Stomach smooth muscle (tissue), 2 donors: Measurements from ENCODE around the gene CBLB.
"Not testable (repeated sequence)": the region's sequence is repeated elsewhere in the genome, so short reads cannot be mapped to it uniquely, and the experiment has no call there.

Experiments
- H3K27ac ChIP-seq: one replicate; pipeline ENCODE4 v1.7.0; 2013; ENCODE audit warnings: mild to moderate bottlenecking, low read length, inconsistent platforms
- H3K27me3 ChIP-seq, 2 donors: one replicate each; pipeline ENCODE4 v1.7.0; 2013; ENCODE audit warnings: low read length in 2 of 2; ENCODE audit not compliant: insufficient read depth in 2 of 2, control insufficient read depth in 1 of 2
- H3K36me3 ChIP-seq, 2 donors: one replicate each; pipeline ENCODE4 v1.7.0; 2013; ENCODE audit warnings: low read length in 2 of 2; ENCODE audit not compliant: control insufficient read depth in 2 of 2, insufficient read depth in 2 of 2
- H3K4me1 ChIP-seq: one replicate; pipeline ENCODE4 v1.7.0; 2013; ENCODE audit warnings: low read length; ENCODE audit not compliant: control insufficient read depth, insufficient read depth
- H3K4me3 ChIP-seq, 2 donors: one replicate each; pipeline ENCODE4 v1.7.0; 2013; ENCODE audit warnings: low read length in 2 of 2
- H3K9ac ChIP-seq, 2 donors: one replicate each; pipeline ENCODE4 v1.7.0; 2013; ENCODE audit warnings: low read length in 2 of 2, mild to moderate bottlenecking in 1 of 2
- H3K9me3 ChIP-seq, 2 donors: one replicate each; pipeline ENCODE4 v1.7.0; 2013; ENCODE audit warnings: low read length in 2 of 2; ENCODE audit not compliant: control insufficient read depth in 2 of 2
- donor health status: healthy.
- donor health status: Pancreatic carcinoma.

Gene CBLB

GRCh38 chr3:105729667-105730066 lies 139.1 kb downstream of the CBLB start:
- Histone ChIP-seq H3K9me3 (no peaks in the 10 kb centered on the region), H3K27ac (no peak overlapping the region), H3K9ac (no peak overlapping the region), H3K27me3 (no peaks in the 10 kb centered on the region), H3K4me3 (no peak overlapping the region), H3K4me1 (no peaks in the 10 kb centered on the region), H3K36me3 (no peaks in the 10 kb centered on the region)

GRCh38 chr3:105728771-105729312 lies 140.0 kb downstream of the CBLB start:
- no peak overlapping the region for H3K27ac ChIP-seq
- H3K36me3 ChIP-seq, result no peaks in the 10 kb centered on the region

GRCh38 chr3:105727036-105727435 lies 141.8 kb downstream of the CBLB start:
- H3K27me3 ChIP-seq, H3K4me1 ChIP-seq, H3K4me3 ChIP-seq, H3K36me3 ChIP-seq, H3K27ac ChIP-seq, H3K9me3 ChIP-seq, H3K9ac ChIP-seq: not testable (repeated sequence)

More at GRCh38 chr3:105728771-105729312, 140.0 kb downstream of the CBLB start:
- Histone ChIP-seq H3K9me3 (no peaks in the 10 kb centered on the region), H3K9ac (no peak overlapping the region), H3K4me3 (no peak overlapping the region), H3K27me3 (no peaks in the 10 kb centered on the region), H3K4me1 (no peaks in the 10 kb centered on the region)

GRCh38 chr3:105722943-105723556 lies 145.8 kb downstream of the CBLB start:
- H3K27ac ChIP-seq, result no peak overlapping the region
- no peak overlapping the region for H3K9ac ChIP-seq
- H3K9me3 ChIP-seq, result no peaks in the 10 kb centered on the region
- H3K4me1 ChIP-seq, result no peaks in the 10 kb centered on the region
- H3K27me3 ChIP-seq, result no peaks in the 10 kb centered on the region
- peaks cover 14 to 16% of the 10 kb centered on the region in 2 donors for H3K36me3 ChIP-seq
- no peak overlapping the region for H3K4me3 ChIP-seq

GRCh38 chr3:105719791-105720190 lies 149.0 kb downstream of the CBLB start:
- no peak overlapping the region for H3K9ac ChIP-seq
- H3K4me3 ChIP-seq, result no peak overlapping the region
- no peak overlapping the region for H3K27ac ChIP-seq
- no peaks in the 10 kb centered on the region for H3K27me3 ChIP-seq
- H3K9me3 ChIP-seq, result no peaks in the 10 kb centered on the region
- peaks cover 14 to 16% of the 10 kb centered on the region in 2 donors for H3K36me3 ChIP-seq
- no peaks in the 10 kb centered on the region for H3K4me1 ChIP-seq

GRCh38 chr3:105715372-105715771 lies 153.4 kb downstream of the CBLB start:
- Histone ChIP-seq H3K4me1 (no peaks in the 10 kb centered on the region), H3K4me3 (no peak overlapping the region), H3K9me3 (no peaks in the 10 kb centered on the region), H3K9ac (no peak overlapping the region), H3K27me3 (no peaks in the 10 kb centered on the region), H3K36me3 (peaks cover 18 to 21% of the 10 kb centered on the region in 2 donors), H3K27ac (no peak overlapping the region)

GRCh38 chr3:105714453-105714852 lies 154.4 kb downstream of the CBLB start:
- H3K36me3 ChIP-seq, result peaks cover 11 to 13% of the 10 kb centered on the region in 2 donors

GRCh38 chr3:105708980-105709379 lies 159.8 kb downstream of the CBLB start:
- Histone ChIP-seq H3K9ac (no peak overlapping the region), H3K27me3 (no peaks in the 10 kb centered on the region), H3K27ac (no peak overlapping the region), H3K36me3 (peaks cover 4% of the 10 kb centered on the region in 2 donors), H3K4me1 (no peaks in the 10 kb centered on the region), H3K4me3 (no peak overlapping the region), H3K9me3 (no peaks in the 10 kb centered on the region)

More at GRCh38 chr3:105714453-105714852, 154.4 kb downstream of the CBLB start:
- Histone ChIP-seq H3K9me3 (no peaks in the 10 kb centered on the region), H3K9ac (no peak overlapping the region), H3K27me3 (no peaks in the 10 kb centered on the region), H3K4me1 (no peaks in the 10 kb centered on the region), H3K27ac (no peak overlapping the region), H3K4me3 (no peak overlapping the region)

- H3K27ac ChIP-seq, result no peak overlapping the region
- H3K9ac ChIP-seq, result no peak overlapping the region
- no peaks in the 10 kb centered on the region for H3K4me1 ChIP-seq
- H3K4me3 ChIP-seq, result no peak overlapping the region
- no peaks in the 10 kb centered on the region for H3K9me3 ChIP-seq
- H3K36me3 ChIP-seq, result peaks cover 4 to 7% of the 10 kb centered on the region in 2 donors
- H3K27me3 ChIP-seq, result no peaks in the 10 kb centered on the region
Observed at GRCh38 chr3:105707009-105707408, 161.8 kb downstream of the CBLB start.

GRCh38 chr3:105704726-105705410 lies 163.9 kb downstream of the CBLB start:
- Histone ChIP-seq H3K9ac (no peak overlapping the region), H3K4me1 (no peaks in the 10 kb centered on the region), H3K27me3 (no peaks in the 10 kb centered on the region), H3K4me3 (no peak overlapping the region), H3K27ac (no peak overlapping the region), H3K9me3 (no peaks in the 10 kb centered on the region), H3K36me3 (peaks cover 6 to 14% of the 10 kb centered on the region in 2 donors)

- Histone ChIP-seq H3K4me3 (no peak overlapping the region), H3K36me3 (peaks cover 6 to 14% of the 10 kb centered on the region in 2 donors), H3K27ac (no peak overlapping the region), H3K4me1 (no peaks in the 10 kb centered on the region), H3K9ac (no peak overlapping the region), H3K9me3 (no peaks in the 10 kb centered on the region), H3K27me3 (no peaks in the 10 kb centered on the region)
Observed at GRCh38 chr3:105700575-105700974, 168.2 kb downstream of the CBLB start.
